Gastrocnemius medialis (tissue), 4 donors: ENCODE results near the gene FMOD.
A peak's percentile ranks its signal among the peaks of the same experiment; 100 is the strongest.

Source experiments
- POLR2A ChIP-seq, 2 donors: fragments of 450-650 bp; IDR thresholded peaks; one replicate each; pipeline ENCODE4 v1.6.1; 2017; ENCODE audit warnings: antibody characterized with exemption in 2 of 2, mild to moderate bottlenecking in 2 of 2, moderate library complexity in 2 of 2
- TF ChIP-seq, protein P1 (sequence below), 5 experiments: fragments of 450-650 bp in 3 of 5; fragments of 200-600 bp in 2 of 5; sonication (generic) in 2 of 5; IDR thresholded peaks in 4 of 5; conservative IDR thresholded peaks in 1 of 5; 1 replicate in 4 of 5; 2 replicates in 1 of 5; pipeline ENCODE4 v1.5.1; 2016 to 2019; ENCODE audit warnings: antibody characterized with exemption in 5 of 5, mild to moderate bottlenecking in 3 of 5, moderate library complexity in 3 of 5

- TF ChIP-seq, protein P1, sequence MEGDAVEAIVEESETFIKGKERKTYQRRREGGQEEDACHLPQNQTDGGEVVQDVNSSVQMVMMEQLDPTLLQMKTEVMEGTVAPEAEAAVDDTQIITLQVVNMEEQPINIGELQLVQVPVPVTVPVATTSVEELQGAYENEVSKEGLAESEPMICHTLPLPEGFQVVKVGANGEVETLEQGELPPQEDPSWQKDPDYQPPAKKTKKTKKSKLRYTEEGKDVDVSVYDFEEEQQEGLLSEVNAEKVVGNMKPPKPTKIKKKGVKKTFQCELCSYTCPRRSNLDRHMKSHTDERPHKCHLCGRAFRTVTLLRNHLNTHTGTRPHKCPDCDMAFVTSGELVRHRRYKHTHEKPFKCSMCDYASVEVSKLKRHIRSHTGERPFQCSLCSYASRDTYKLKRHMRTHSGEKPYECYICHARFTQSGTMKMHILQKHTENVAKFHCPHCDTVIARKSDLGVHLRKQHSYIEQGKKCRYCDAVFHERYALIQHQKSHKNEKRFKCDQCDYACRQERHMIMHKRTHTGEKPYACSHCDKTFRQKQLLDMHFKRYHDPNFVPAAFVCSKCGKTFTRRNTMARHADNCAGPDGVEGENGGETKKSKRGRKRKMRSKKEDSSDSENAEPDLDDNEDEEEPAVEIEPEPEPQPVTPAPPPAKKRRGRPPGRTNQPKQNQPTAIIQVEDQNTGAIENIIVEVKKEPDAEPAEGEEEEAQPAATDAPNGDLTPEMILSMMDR (IDR thresholded peaks at IDR 0.05 in 4 of 5, conservative IDR thresholded peaks at IDR 0.05 in 1 of 5), result peak; percentile 39 to 67 (median 65)
- no peak for TF ChIP-seq POLR2A (IDR thresholded peaks at IDR 0.05)
Measured at GRCh38 chr1:203327684-203328457, 23.1 kb downstream of the FMOD start.
